H1 (cell line): ENCODE results near the gene CLRN2. TPM values are rescaled to one million over a fixed set of nuclear protein-coding genes. Genes with fewer than 3 reads are reported as not detected.

Experiments used
- CTCF ChIA-PET: fragments of 300-600 bp; sonication (Branson Sonifier 250); formaldehyde crosslinking; loops from one replicate; lab custom pipeline; 2021; ENCODE audit not compliant: partially characterized antibody; lab: Charles Lee
- POLR2A ChIA-PET: fragments of 300-600 bp; sonication (Branson Sonifier 250); formaldehyde crosslinking; loops from one replicate; lab custom pipeline; 2021; ENCODE audit warnings: inconsistent platforms; ENCODE audit not compliant: partially characterized antibody; lab: Charles Lee
- DNase-seq, 2 experiments: peaks; one replicate each; pipeline versions ENCODE4 v3.0.0 to v3.0.0-alpha.2; 2010 to 2022; ENCODE audit warnings: low spot score in 2 of 2, low read depth in 1 of 2, mixed read lengths in 1 of 2
- FAIRE-seq: peaks from 2 replicates; lab custom pipeline; 2011; peaks lifted over from hg19 to GRCh38; lab: Jason Lieb, UNC
- H2AFZ ChIP-seq: 2 replicates; pipeline ENCODE4 v1.8.1; 2012; ENCODE audit warnings: low read length, inconsistent platforms
- H2AK5ac ChIP-seq: 2 replicates; pipeline ENCODE4 v1.6.1; 2013; ENCODE audit warnings: low read depth, low read length
- H2BK120ac ChIP-seq: replicated peaks from 2 replicates; pipeline ENCODE3; 2013; ENCODE audit warnings: low read depth, low read length, inconsistent platforms
- H2BK12ac ChIP-seq: 2 replicates; pipeline ENCODE4 v1.6.1; 2013; ENCODE audit warnings: low read depth, low read length
- H2BK15ac ChIP-seq: 2 replicates; pipeline ENCODE4 v1.6.1; 2013; ENCODE audit warnings: low read length
- H2BK20ac ChIP-seq: 2 replicates; pipeline ENCODE4 v1.6.1; 2013; ENCODE audit warnings: low read length
- H2BK5ac ChIP-seq: 2 replicates; pipeline ENCODE4 v1.6.1; 2013; ENCODE audit warnings: low read depth, low read length
- H3K14ac ChIP-seq: 2 replicates; pipeline ENCODE4 v1.6.1; 2013; ENCODE audit warnings: inconsistent platforms; ENCODE audit not compliant: insufficient read length
- H3K18ac ChIP-seq: 2 replicates; pipeline ENCODE4 v1.6.1; 2013; ENCODE audit warnings: low read length; ENCODE audit errors: extremely low read depth
- H3K23ac ChIP-seq: 2 replicates; pipeline ENCODE4 v1.6.1; 2013; ENCODE audit warnings: inconsistent platforms; ENCODE audit not compliant: insufficient read length
- H3K23me2 ChIP-seq: 2 replicates; pipeline ENCODE4 v1.6.1; 2013; ENCODE audit warnings: low read depth, low read length
- H3K27ac ChIP-seq: 2 replicates; pipeline ENCODE4 v1.6.1; 2011; ENCODE audit warnings: low read depth, low read length, inconsistent platforms
- H3K27me3 ChIP-seq, 4 experiments: replicated peaks in 1 of 4; 1 replicate in 1 of 4; 2 replicates in 3 of 4; pipeline versions ENCODE4 v1.6.1 to v1.8.1; 2011 to 2013; ENCODE audit warnings: low read length in 3 of 4, mild to moderate bottlenecking in 3 of 4, inconsistent platforms in 2 of 4, mixed read lengths in 2 of 4, moderate library complexity in 1 of 4; ENCODE audit not compliant: control insufficient read depth in 3 of 4, insufficient read depth in 3 of 4; ENCODE audit errors: extremely low read depth in 1 of 4
- H3K36me3 ChIP-seq, 4 experiments: 2 replicates each; pipeline versions ENCODE4 v1.6.1 to v1.8.1; 2011 to 2013; ENCODE audit warnings: mild to moderate bottlenecking in 4 of 4, low read length in 3 of 4, moderate library complexity in 2 of 4, control low read depth in 1 of 4, inconsistent platforms in 1 of 4; ENCODE audit not compliant: insufficient read depth in 4 of 4, control insufficient read depth in 2 of 4
- H3K4ac ChIP-seq: replicated peaks from 2 replicates; pipeline ENCODE3; 2013; ENCODE audit warnings: low read length, low read depth, mixed read lengths, inconsistent platforms; ENCODE audit not compliant: insufficient read length
- H3K4me1 ChIP-seq, 4 experiments: replicated peaks in 1 of 4; 1 replicate in 1 of 4; 2 replicates in 3 of 4; pipeline versions ENCODE4 v1.6.1 to v1.8.1; 2011 to 2013; ENCODE audit warnings: low read length in 3 of 4, inconsistent platforms in 2 of 4, mixed read lengths in 1 of 4; ENCODE audit not compliant: insufficient read depth in 4 of 4, control insufficient read depth in 3 of 4
- H3K4me2 ChIP-seq, 2 experiments: 2 replicates each; pipeline versions ENCODE4 v1.6.1 to v1.8.1; 2011 to 2013; ENCODE audit warnings: low read depth in 2 of 2, low read length in 2 of 2, control low read depth in 1 of 2, inconsistent platforms in 1 of 2, mild to moderate bottlenecking in 1 of 2; ENCODE audit not compliant: insufficient read depth in 1 of 2
- H3K4me3 ChIP-seq, 4 experiments: fragments of 200-600, 300-600 bp in 1 of 4; sonication (generic), shearing (Covaris generic), sonication (Bioruptor Twin) in 1 of 4; 2 replicates each; pipeline versions ENCODE4 v1.5.1 to v1.8.1; 2011 to 2016; ENCODE audit warnings: low read length in 4 of 4, low read depth in 3 of 4, control low read depth in 2 of 4, inconsistent platforms in 2 of 4, mild to moderate bottlenecking in 2 of 4, mixed read lengths in 1 of 4, moderate library complexity in 1 of 4; ENCODE audit not compliant: insufficient read depth in 2 of 4; ENCODE audit errors: extremely low read depth in 1 of 4
- H3K56ac ChIP-seq: replicated peaks from 2 replicates; pipeline ENCODE3; 2013; ENCODE audit warnings: low read depth, mild to moderate bottlenecking, mixed read lengths, low read length, inconsistent platforms; ENCODE audit not compliant: insufficient read length
- H3K79me1 ChIP-seq: 2 replicates; pipeline ENCODE4 v1.6.1; 2013; ENCODE audit warnings: low read depth, low read length, control low read depth
- H3K79me2 ChIP-seq, 2 experiments: 2 replicates each; pipeline versions ENCODE4 v1.6.1 to v1.8.1; 2012 to 2013; ENCODE audit warnings: low read length in 2 of 2, mild to moderate bottlenecking in 2 of 2, inconsistent platforms in 1 of 2; ENCODE audit not compliant: insufficient read depth in 2 of 2, control insufficient read depth in 1 of 2
- H3K9ac ChIP-seq, 4 experiments: replicated peaks in 1 of 4; 1 replicate in 1 of 4; 2 replicates in 3 of 4; pipeline versions ENCODE4 v1.6.1 to v1.8.1; 2011 to 2013; ENCODE audit warnings: low read depth in 3 of 4, low read length in 3 of 4, control low read depth in 2 of 4, mild to moderate bottlenecking in 2 of 4, moderate library complexity in 2 of 4, inconsistent platforms in 1 of 4; ENCODE audit errors: extremely low read depth in 1 of 4
- H3K9me3 ChIP-seq, 2 experiments: 2 replicates each; pipeline versions ENCODE4 v1.6.1 to v1.8.1; 2012 to 2013; ENCODE audit warnings: mild to moderate bottlenecking in 2 of 2, moderate library complexity in 2 of 2, control low read depth in 1 of 2, inconsistent platforms in 1 of 2, low read depth in 1 of 2, low read length in 1 of 2, mixed read lengths in 1 of 2; ENCODE audit not compliant: insufficient read depth in 2 of 2
- H4K20me1 ChIP-seq, 2 experiments: replicated peaks in 1 of 2; 2 replicates each; pipeline versions ENCODE3 to v1.8.1; 2011 to 2013; ENCODE audit warnings: inconsistent platforms in 2 of 2, low read length in 2 of 2, mild to moderate bottlenecking in 1 of 2; ENCODE audit not compliant: insufficient read depth in 2 of 2, control insufficient read depth in 1 of 2
- H4K5ac ChIP-seq: 2 replicates; pipeline ENCODE4 v1.6.1; 2013; ENCODE audit warnings: low read length, low read depth, mixed read lengths, inconsistent platforms; ENCODE audit not compliant: insufficient read length
- H4K8ac ChIP-seq: 2 replicates; pipeline ENCODE4 v1.8.0; 2013; ENCODE audit warnings: mild to moderate bottlenecking, moderate library complexity, low read length, inconsistent platforms; ENCODE audit not compliant: insufficient read depth; ENCODE audit errors: extremely low read depth
- H4K91ac ChIP-seq: replicated peaks from 2 replicates; pipeline ENCODE3; 2013; ENCODE audit warnings: low read length, mixed read lengths, inconsistent platforms; ENCODE audit not compliant: insufficient read length
- EGR1 ChIP-seq: IDR thresholded peaks from 2 replicates; pipeline ENCODE4 v1.6.1; 2011; ENCODE audit warnings: low read depth, low read length, borderline replicate concordance
- YY1 ChIP-seq: IDR thresholded peaks from 2 replicates; pipeline ENCODE4 v1.6.1; 2011; ENCODE audit warnings: low read depth, mild to moderate bottlenecking, low read length
- WGBS, 2 experiments: shearing (Covaris generic) in 1 of 2; methylation state at CpG; one replicate each; pipeline versions ENCODE4 v1.1.6 to v1.1.7; 2013 to 2015; ENCODE audit warnings: low lambda C conversion rate in 2 of 2, mixed read lengths in 2 of 2, inconsistent platforms in 1 of 2, low coverage in 1 of 2, missing lambda C conversion rate in 1 of 2; ENCODE audit not compliant: insufficient replicate concordance in 2 of 2, insufficient coverage in 1 of 2, insufficient read length in 1 of 2; ENCODE audit errors: extremely low coverage in 1 of 2, missing lambda C conversion rate in 1 of 2; 5-methylcytosine and 5-hydroxymethylcytosine counted together
- polyA plus RNA-seq, 7 experiments: library from polyadenylated mRNA; depleted of rRNA in 3 of 7; stranded (reverse) in 5 of 7; unstranded in 2 of 7; fragments of >200 nt in 5 of 7; fragments of 200-250 nt in 2 of 7; gene quantifications; 1 replicate in 5 of 7; 2 replicates in 1 of 7; 4 replicates in 1 of 7; pipeline versions ENCODE4 v1.2.1 to v1.2.3, GENCODE V29; 2011 to 2013; ENCODE audit warnings: missing spikeins in 2 of 7, mixed read lengths in 2 of 7
- total RNA-seq: library from RNA; stranded (reverse); fragmentation: NEBNext Ultra II Directional; extraction: Animal tissue kit (Norgen Biotek cat#: 25700); gene quantifications from 2 replicates; pipeline ENCODE4 v1.2.1, GENCODE V29; 2021

The CLRN2 gene
- total and polyA plus RNA-seq, 2 of the 8 experiments (the other 6 are each of a cell fraction or from before 2014, with no cell fraction given) = not detected

DNA sequence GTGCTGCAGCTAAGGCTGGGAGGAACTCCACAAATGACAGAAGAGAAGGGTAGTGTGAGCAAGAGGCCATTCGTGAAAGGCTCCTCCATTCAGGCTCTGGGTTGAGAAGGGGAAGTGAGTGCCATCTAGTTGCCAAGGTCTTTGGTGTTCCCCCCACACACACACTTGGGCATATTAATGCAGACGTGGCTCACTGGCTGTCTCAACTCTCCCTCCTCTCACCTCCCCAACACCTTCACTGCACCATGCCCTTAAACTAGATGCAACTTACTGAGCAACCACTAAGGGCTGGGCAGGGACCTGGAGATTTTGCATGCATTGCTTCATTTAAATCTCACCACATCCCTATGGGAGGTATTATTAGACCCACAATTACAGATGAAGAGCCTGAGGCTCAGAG lies 8.7 kb downstream of the CLRN2 start:
- H3K9me3 ChIP-seq = no peaks in the 10 kb centered on the region
- no peak overlapping the region for H3K23ac ChIP-seq
- no peak overlapping the region for H3K56ac ChIP-seq
- no peak overlapping the region for H2AK5ac ChIP-seq
- no peak overlapping the region for H3K9ac ChIP-seq
- CTCF ChIA-PET = interaction anchor here (0.6 to 1.0 kb wide), 3 partner anchors 11 to 1069 kb away, joined by 3 read pairs; no protein-coding TSS in a partner anchor
- 65% methylated on average over 2 of the region's 2 CpGs; no CpG with 5 or more reads in 1 of the 2 experiments for WGBS, 2 experiments
- H2BK120ac ChIP-seq = no peak overlapping the region
- DNase-seq (no peak), FAIRE-seq (no peak)
- no peak overlapping the region for H2BK20ac ChIP-seq
- H3K14ac ChIP-seq = no peak overlapping the region
- no peaks in the 10 kb centered on the region for H3K36me3 ChIP-seq
- H3K79me2 ChIP-seq = no peaks in the 10 kb centered on the region
- no peak overlapping the region for H3K4ac ChIP-seq
- no peak overlapping the region for H2BK15ac ChIP-seq
- H2BK12ac ChIP-seq = no peak overlapping the region
- H2AFZ ChIP-seq = peak overlapping the region; percentile 80; the same call in 1 of the 2 replicates
- H4K8ac ChIP-seq = no peak overlapping the region
- TF ChIP-seq EGR1 = no peak
- TF ChIP-seq YY1 = no peak
- no peak overlapping the region for H4K5ac ChIP-seq
- no peaks in the 10 kb centered on the region for H4K20me1 ChIP-seq
- H3K4me3 ChIP-seq = no peak overlapping the region
- H3K4me2 ChIP-seq = no peak overlapping the region
- H3K79me1 ChIP-seq = no peaks in the 10 kb centered on the region
- no peak overlapping the region for H4K91ac ChIP-seq
- H3K27me3 ChIP-seq = no peaks in the 10 kb centered on the region
- H3K23me2 ChIP-seq = peaks cover 2% of the 10 kb centered on the region; the same call in 1 of the 2 replicates
- POLR2A ChIA-PET = no interaction called here
- no peak overlapping the region for H2BK5ac ChIP-seq
- no peak overlapping the region for H3K27ac ChIP-seq
- H3K4me1 ChIP-seq = no peaks in the 10 kb centered on the region; a peak in 1 of 7 replicates
- H3K18ac ChIP-seq = no peak overlapping the region
